GM12872 (cell line): Measurements from ENCODE around the gene AHCYL2.

Experiments used
- TF ChIP-seq, protein P1 (sequence below): IDR thresholded peaks from 3 replicates; pipeline ENCODE4 v1.5.1; 2011; ENCODE audit warnings: low read depth, mild to moderate bottlenecking, low read length, moderate library complexity; ENCODE audit not compliant: insufficient read depth

The AHCYL2 gene

DNA sequence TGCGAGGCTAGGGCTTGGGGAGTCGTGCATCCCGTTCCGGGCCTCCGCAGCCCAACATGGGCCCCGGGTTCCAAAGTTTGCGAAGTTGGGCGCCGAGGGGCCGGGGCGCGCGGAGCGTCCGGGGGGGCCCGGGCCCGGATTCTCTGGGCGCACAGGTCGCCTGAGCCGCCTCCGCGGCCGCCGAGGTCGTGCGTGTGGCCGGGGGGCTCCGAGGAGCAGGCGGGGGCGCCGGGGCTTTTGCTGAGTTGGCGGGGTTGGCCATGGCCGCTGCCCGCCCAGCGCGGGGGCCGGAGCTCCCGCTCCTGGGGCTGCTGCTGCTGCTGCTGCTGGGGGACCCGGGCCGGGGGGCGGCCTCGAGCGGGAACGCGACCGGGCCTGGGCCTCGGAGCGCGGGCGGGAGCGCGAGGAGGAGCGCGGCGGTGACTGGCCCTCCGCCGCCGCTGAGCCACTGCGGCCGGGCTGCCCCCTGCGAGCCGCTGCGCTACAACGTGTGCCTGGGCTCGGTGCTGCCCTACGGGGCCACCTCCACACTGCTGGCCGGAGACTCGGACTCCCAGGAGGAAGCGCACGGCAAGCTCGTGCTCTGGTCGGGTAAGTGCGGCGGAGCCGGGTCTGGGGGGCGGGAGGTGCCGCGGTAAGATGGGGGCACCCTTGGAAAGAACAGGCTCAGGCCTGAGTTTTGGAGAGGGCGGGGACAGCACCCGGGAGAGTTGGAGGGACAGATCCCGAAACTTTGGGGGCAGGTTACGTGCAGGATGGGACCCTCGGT lies 35.8 kb upstream of the AHCYL2 start:
- TF ChIP-seq, protein P1, sequence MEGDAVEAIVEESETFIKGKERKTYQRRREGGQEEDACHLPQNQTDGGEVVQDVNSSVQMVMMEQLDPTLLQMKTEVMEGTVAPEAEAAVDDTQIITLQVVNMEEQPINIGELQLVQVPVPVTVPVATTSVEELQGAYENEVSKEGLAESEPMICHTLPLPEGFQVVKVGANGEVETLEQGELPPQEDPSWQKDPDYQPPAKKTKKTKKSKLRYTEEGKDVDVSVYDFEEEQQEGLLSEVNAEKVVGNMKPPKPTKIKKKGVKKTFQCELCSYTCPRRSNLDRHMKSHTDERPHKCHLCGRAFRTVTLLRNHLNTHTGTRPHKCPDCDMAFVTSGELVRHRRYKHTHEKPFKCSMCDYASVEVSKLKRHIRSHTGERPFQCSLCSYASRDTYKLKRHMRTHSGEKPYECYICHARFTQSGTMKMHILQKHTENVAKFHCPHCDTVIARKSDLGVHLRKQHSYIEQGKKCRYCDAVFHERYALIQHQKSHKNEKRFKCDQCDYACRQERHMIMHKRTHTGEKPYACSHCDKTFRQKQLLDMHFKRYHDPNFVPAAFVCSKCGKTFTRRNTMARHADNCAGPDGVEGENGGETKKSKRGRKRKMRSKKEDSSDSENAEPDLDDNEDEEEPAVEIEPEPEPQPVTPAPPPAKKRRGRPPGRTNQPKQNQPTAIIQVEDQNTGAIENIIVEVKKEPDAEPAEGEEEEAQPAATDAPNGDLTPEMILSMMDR: no peak

DNA sequence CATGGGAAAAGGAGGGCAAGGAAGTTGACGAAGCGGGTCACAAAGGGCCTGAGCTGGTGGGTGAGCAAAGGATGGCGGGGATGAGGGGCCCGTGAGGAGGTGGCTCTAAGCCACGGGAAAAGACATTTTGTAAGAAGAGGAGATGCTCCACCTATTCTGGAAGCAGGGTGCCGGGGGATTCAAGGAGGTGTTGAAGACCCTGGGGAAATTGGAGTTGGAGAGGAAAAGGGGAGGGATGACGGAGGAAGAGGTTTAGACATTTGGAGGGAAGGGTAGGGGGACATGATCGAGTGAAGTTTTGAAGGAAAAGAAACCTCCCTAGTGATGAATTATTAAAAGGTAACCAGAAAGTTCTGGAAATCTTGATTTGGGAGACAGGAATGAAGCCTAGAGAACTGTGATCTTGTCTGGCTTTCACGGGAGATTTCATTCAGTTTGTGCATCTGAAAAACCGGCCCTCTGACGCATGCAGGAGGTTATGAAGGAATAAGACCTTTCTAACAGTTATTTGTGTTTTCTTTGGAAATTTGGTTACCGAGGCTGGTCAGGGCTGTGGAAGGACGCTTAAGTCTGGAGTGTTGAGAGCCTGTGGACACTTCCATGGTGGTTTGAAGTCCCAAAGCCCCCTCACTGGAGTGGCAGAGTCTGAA lies 35.0 kb upstream of the AHCYL2 start:
- TF ChIP-seq, protein P1: no peak

DNA sequence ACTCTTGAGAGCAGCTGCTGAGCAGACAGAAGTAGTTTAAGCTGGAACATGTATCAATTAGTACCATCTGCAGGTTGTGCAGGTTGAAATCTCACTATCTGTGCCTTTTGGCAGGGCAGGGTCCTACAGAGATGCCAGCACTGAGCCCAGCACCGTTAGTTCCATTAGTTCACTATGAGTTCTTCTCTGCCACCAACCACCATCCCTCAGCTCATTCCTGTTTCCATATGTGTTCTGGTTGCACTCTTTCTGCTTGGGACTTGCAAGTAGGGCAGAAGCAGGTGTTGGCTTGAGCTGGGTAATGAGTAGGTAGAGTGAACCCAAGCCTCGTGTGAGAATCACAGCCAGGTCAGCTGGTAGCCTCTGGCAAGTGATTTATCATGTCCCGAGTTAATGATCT lies 33.6 kb upstream of the AHCYL2 start:
- TF ChIP-seq, protein P1: no peak

DNA sequence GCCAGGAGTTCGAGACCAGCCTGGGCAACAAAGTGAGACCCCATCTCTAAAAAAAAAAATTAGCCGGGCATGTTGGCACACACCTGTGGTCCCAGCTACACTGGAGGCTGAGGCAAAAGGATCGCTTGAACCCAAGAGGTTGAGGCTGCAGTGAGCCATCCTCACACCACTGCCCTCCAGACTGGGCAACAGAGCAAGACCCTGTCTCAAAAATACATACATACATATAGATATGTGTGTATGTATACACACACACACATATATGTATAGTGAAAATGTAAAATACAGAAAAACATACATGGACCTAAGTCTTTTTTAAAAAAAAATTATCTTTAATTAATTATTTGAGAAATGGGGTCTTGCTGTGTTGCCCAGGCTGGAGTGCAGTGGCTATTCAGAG lies 30.9 kb upstream of the AHCYL2 start:
- TF ChIP-seq, protein P1: no peak

DNA sequence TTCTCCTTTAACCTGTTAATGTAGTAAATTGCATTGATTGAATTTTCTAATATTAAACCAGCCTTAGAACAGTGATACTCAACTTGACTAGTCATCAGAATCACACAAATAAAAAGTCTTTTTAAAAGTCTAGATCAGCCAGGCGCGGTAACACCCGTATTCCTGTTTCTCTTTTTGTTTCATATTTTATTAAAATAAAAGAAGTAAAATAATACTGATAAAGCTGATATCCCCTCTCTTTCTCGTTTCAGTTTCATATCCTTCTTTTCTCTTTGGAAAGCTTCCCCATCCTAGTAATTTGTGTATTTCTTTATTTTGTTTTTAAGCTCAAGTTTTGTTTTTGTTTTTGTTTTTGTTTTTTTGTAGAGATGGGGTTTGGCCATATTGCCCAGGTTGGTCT lies 27.1 kb upstream of the AHCYL2 start:
- TF ChIP-seq, protein P1: no peak

DNA sequence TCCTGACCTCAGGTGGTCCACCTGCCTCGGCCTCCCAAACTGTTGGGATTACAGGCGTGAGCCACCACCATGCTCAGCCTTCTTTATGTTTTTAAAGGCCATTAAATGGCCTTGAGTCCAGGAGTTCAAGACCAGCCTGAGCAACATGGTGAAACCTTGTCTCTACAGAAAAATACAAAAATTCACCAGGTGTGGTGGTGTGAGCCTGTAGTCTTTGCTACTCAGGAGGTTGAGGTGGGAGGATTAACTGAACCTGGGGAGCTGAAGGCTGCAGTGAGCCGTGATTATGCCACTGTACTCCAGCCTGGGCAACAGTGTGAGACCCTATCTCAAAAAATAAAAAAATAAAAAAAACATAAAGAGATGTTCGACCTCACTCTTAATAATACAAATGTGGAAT lies 25.4 kb upstream of the AHCYL2 start:
- TF ChIP-seq, protein P1: no peak

DNA sequence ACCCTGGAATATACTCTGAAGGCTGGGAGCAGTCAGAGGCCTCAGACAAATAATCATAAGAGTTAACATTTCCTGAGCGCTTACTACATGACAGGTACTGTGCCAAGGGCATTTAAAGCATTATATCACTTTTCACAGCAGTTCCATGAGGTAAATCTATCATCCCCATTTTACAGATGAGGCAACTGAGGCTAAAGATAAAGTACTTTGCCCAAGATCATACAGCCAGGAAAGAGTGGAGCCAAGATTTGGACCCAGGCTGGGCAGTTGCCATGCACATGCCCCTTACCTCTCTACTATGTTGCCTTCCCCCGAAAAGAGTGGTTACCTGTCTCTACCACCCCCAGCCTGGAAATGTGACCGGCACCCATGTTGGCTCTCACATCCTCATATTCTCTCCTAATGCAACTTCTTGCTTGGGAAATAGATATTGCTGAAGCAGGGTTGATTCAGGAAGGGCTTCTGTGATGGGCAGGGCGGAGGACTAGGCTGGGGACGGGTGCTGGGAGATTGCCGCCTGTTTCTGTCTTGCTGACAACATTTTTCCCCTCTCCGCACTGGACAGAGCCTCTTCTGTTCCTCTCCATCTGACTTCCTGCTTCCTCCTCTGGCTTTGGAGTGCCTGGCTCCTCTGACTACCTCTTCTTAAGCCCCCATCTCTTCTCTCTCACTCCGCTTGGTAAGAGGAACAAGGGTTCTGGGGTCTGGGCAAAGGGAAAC lies 22.6 kb upstream of the AHCYL2 start:
- TF ChIP-seq, protein P1: no peak
